Memory B cell (primary cell): ENCODE data around the gene TRIM38.

Experiments used
- ATAC-seq: fragments of 150-1000 bp; cut with Tn5 transposase; 2 replicates; pipeline ENCODE4 v1.10.0; 2021; ENCODE audit warnings: low read depth, mild to moderate bottlenecking, moderate library complexity
- DNase-seq, 2 donors: peaks; one replicate each; pipeline ENCODE4 v3.0.0; 2022; ENCODE audit warnings: low spot score in 2 of 2
- H3K27ac Mint-ChIP-seq: one replicate; pipeline ENCODE4 v1.8.0; 2022; ENCODE audit warnings: mild to moderate bottlenecking, moderate library complexity, mixed read lengths
- H3K27me3 Mint-ChIP-seq: one replicate; pipeline ENCODE4 v1.8.0; 2022; ENCODE audit warnings: mixed read lengths
- H3K36me3 Mint-ChIP-seq: one replicate; pipeline ENCODE4 v1.8.0; 2022; ENCODE audit warnings: mild to moderate bottlenecking, mixed read lengths
- H3K4me1 Mint-ChIP-seq: one replicate; pipeline ENCODE4 v1.8.0; 2022; ENCODE audit warnings: mixed read lengths
- H3K4me3 Mint-ChIP-seq: one replicate; pipeline ENCODE4 v1.8.0; 2022; ENCODE audit warnings: mild to moderate bottlenecking, moderate library complexity, mixed read lengths
- H3K9me3 Mint-ChIP-seq: one replicate; pipeline ENCODE4 v1.8.0; 2022; ENCODE audit warnings: mixed read lengths

The TRIM38 gene

GRCh38 chr6:25971187-25971821 lies 8.7 kb downstream of the TRIM38 start:
- peaks cover 56% of the 10 kb centered on the region for H3K36me3 Mint-ChIP-seq
- H3K27ac Mint-ChIP-seq, result peak overlapping the region; percentile 6
- DNase-seq, result no peak
- no peak overlapping the region for H3K4me3 Mint-ChIP-seq
- no peaks in the 10 kb centered on the region for H3K9me3 Mint-ChIP-seq
- ATAC-seq, result no peak
- H3K4me1 Mint-ChIP-seq, result peaks cover 53% of the 10 kb centered on the region
- no peaks in the 10 kb centered on the region for H3K27me3 Mint-ChIP-seq

GRCh38 chr6:25972128-25972527 lies 9.5 kb downstream of the TRIM38 start:
- Mint-ChIP-seq H3K36me3 (peaks cover 57% of the 10 kb centered on the region), H3K27ac (peak overlapping the region; percentile 6), H3K4me3 (no peak overlapping the region), H3K4me1 (peaks cover 46% of the 10 kb centered on the region), H3K27me3 (no peaks in the 10 kb centered on the region), H3K9me3 (no peaks in the 10 kb centered on the region)
- DNase-seq (no peak), ATAC-seq (no peak)

GRCh38 chr6:25972902-25973301 lies 10.3 kb downstream of the TRIM38 start:
- H3K4me1 Mint-ChIP-seq, result peaks cover 42% of the 10 kb centered on the region
- H3K4me3 Mint-ChIP-seq, result no peak overlapping the region
- DNase-seq, result no peak
- H3K9me3 Mint-ChIP-seq, result no peaks in the 10 kb centered on the region
- H3K36me3 Mint-ChIP-seq, result peaks cover 54% of the 10 kb centered on the region
- H3K27me3 Mint-ChIP-seq, result no peaks in the 10 kb centered on the region
- no peak for ATAC-seq
- peak overlapping the region; percentile 45 for H3K27ac Mint-ChIP-seq

- ATAC-seq, result no peak
- Mint-ChIP-seq H3K9me3 (no peaks in the 10 kb centered on the region), H3K27ac (peak overlapping the region; percentile 74), H3K36me3 (peaks cover 46% of the 10 kb centered on the region), H3K27me3 (no peaks in the 10 kb centered on the region), H3K4me3 (no peak overlapping the region), H3K4me1 (peaks cover 33% of the 10 kb centered on the region)
- DNase-seq, result no peak
Measured at GRCh38 chr6:25973923-25974555, 11.4 kb downstream of the TRIM38 start.

GRCh38 chr6:25975923-25976560 lies 13.4 kb downstream of the TRIM38 start:
- H3K4me3 Mint-ChIP-seq, result no peak overlapping the region
- H3K27ac Mint-ChIP-seq, result no peak overlapping the region
- no peaks in the 10 kb centered on the region for H3K9me3 Mint-ChIP-seq
- no peaks in the 10 kb centered on the region for H3K27me3 Mint-ChIP-seq
- H3K36me3 Mint-ChIP-seq, result peaks cover 38% of the 10 kb centered on the region
- DNase-seq, result no peak
- no peak for ATAC-seq
- H3K4me1 Mint-ChIP-seq, result peaks cover 25% of the 10 kb centered on the region

GRCh38 chr6:25980935-25981334 lies 18.3 kb downstream of the TRIM38 start:
- Mint-ChIP-seq H3K36me3 (peaks cover 49% of the 10 kb centered on the region), H3K27ac (peak overlapping the region; percentile 60), H3K27me3 (no peaks in the 10 kb centered on the region), H3K9me3 (no peaks in the 10 kb centered on the region), H3K4me3 (no peak overlapping the region), H3K4me1 (peaks cover 17% of the 10 kb centered on the region)
- ATAC-seq (no peak), DNase-seq (no peak)

GRCh38 chr6:25981568-25982263 lies 19.1 kb downstream of the TRIM38 start:
- Mint-ChIP-seq H3K4me3 (no peak overlapping the region), H3K4me1 (peaks cover 15% of the 10 kb centered on the region), H3K27me3 (no peaks in the 10 kb centered on the region), H3K9me3 (no peaks in the 10 kb centered on the region), H3K27ac (peak overlapping the region; percentile 60), H3K36me3 (peaks cover 43% of the 10 kb centered on the region)
- DNase-seq, result no peak
- no peak for ATAC-seq

GRCh38 chr6:25984265-25984664 lies 21.7 kb downstream of the TRIM38 start:
- Mint-ChIP-seq H3K27ac (peak overlapping the region; percentile 86), H3K4me3 (no peak overlapping the region), H3K9me3 (no peaks in the 10 kb centered on the region), H3K36me3 (peaks cover 50% of the 10 kb centered on the region), H3K4me1 (peaks cover 22% of the 10 kb centered on the region), H3K27me3 (no peaks in the 10 kb centered on the region)
- ATAC-seq (no peak), DNase-seq (no peak)

- no peaks in the 10 kb centered on the region for H3K9me3 Mint-ChIP-seq
- H3K27me3 Mint-ChIP-seq, result no peaks in the 10 kb centered on the region
- H3K4me1 Mint-ChIP-seq, result peaks cover 21% of the 10 kb centered on the region
- ATAC-seq, result no peak
- no peak for DNase-seq
- peak overlapping the region; percentile 77 for H3K27ac Mint-ChIP-seq
- H3K4me3 Mint-ChIP-seq, result no peak overlapping the region
- peaks cover 36% of the 10 kb centered on the region for H3K36me3 Mint-ChIP-seq
Measured at GRCh38 chr6:25987845-25988244, 25.2 kb downstream of the TRIM38 start.

- peaks cover 24% of the 10 kb centered on the region for H3K4me1 Mint-ChIP-seq
Measured at GRCh38 chr6:25990172-25990873, 27.7 kb downstream of the TRIM38 start.

GRCh38 chr6:25991785-25992412 lies 29.3 kb downstream of the TRIM38 start:
- Mint-ChIP-seq H3K4me1 (peaks cover 27% of the 10 kb centered on the region), H3K9me3 (no peaks in the 10 kb centered on the region), H3K4me3 (peak overlapping the region; percentile 99), H3K27ac (peak overlapping the region; percentile 95), H3K36me3 (peaks cover 14% of the 10 kb centered on the region), H3K27me3 (no peaks in the 10 kb centered on the region)
- DNase-seq, result peak; percentile 45 to 66
- ATAC-seq, result peak; percentile 46

More at GRCh38 chr6:25990172-25990873, 27.7 kb downstream of the TRIM38 start:
- no peak for ATAC-seq
- peak overlapping the region; percentile 48 for H3K27ac Mint-ChIP-seq
- H3K36me3 Mint-ChIP-seq, result peaks cover 18% of the 10 kb centered on the region
- no peaks in the 10 kb centered on the region for H3K9me3 Mint-ChIP-seq
- no peak overlapping the region for H3K4me3 Mint-ChIP-seq
- no peak for DNase-seq
- H3K27me3 Mint-ChIP-seq, result no peaks in the 10 kb centered on the region

GRCh38 chr6:25992413-25993340 lies 30.1 kb downstream of the TRIM38 start:
- H3K4me3 Mint-ChIP-seq, result peak overlapping the region; percentile 99
- peak; percentile 98 to 100 for DNase-seq
- H3K27me3 Mint-ChIP-seq, result no peaks in the 10 kb centered on the region
- H3K4me1 Mint-ChIP-seq, result peaks cover 26% of the 10 kb centered on the region
- no peaks in the 10 kb centered on the region for H3K9me3 Mint-ChIP-seq
- peaks cover 9% of the 10 kb centered on the region for H3K36me3 Mint-ChIP-seq
- peak; percentile 85 for ATAC-seq
- peak overlapping the region; percentile 95 for H3K27ac Mint-ChIP-seq
